HG03520 (cell line): ENCODE data around the gene FAM184A.

Experiments
- ATAC-seq: cut with Tn5 transposase; IDR thresholded peaks from one replicate; pipeline ENCODE4 v1.9.1; 2021; ENCODE audit warnings: mild to moderate bottlenecking, moderate library complexity; ENCODE audit not compliant: unreplicated experiment

Gene FAM184A

DNA sequence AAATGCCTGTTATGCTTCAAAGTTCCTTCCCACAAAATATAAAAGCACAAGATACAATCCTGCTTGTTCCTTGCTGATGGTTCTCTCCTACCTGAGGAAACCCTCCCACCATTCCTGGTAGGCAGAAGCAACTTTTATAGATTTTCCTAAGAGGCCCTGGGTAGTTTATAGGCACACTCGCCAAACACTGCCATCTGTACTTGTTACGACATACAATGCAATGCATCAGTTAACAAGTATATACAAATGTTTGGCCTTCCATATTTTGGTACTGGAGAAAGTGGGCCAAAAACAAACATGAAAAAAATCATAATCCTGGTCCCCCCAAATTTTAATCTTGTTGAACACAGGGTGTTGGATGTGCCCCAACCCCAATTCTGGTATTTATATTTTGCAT is 160.1 kb downstream of the FAM184A start:
- ATAC-seq: no peak

DNA sequence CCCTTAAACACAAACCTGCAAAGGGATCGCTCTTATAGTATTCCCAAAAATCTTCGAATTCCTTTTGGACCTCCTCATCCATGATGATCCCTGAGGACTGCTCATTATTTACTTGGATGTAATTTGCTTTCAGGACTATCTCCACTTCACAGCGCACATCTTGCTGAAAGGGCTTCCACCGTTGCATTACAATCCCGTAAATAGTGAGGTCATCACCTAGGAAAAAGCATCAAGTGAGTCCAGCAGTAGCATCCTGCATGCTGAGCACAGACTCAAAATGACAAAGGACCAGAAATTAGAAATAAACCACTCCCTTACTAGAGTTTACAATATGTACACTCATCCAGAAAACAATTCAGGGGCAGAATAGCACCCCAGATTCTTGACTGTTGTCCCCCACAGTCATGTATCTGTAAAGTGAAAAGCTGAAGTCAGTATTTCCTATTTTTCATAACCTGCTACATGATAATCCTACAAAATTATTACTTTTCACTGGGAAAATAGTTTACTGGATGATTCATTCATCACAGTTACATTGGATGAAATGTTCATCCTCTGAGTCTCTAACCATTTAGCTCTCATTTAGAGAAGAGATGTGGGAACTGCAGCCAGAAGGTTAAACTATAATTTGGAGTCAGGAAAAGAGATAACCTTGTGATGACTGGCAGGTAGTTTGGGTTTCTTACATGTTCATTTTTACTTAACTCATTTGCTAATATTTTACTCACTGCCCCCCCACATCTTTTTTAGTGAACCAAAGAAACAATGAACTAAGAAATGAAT is 160.7 kb downstream of the FAM184A start:
- ATAC-seq: no peak

DNA sequence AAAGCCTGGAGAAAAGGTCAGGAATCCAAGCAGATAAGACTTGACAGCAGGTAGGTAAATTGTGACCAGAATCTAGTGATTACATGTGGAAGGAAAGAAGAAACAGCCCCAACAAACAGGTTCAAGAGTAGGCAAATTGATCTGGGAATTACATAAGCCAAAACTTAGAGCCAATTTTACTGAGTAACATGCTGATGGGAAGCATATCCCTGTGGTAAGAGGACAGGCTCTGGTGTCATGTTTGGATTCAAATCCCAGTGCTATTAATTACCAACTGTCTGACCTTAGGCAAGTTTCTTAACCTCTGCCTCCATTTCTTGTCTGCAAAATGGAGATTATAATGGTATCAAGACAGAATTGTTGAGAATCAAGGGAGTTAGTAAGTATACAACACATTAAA is 163.9 kb downstream of the FAM184A start:
- no peak for ATAC-seq

DNA sequence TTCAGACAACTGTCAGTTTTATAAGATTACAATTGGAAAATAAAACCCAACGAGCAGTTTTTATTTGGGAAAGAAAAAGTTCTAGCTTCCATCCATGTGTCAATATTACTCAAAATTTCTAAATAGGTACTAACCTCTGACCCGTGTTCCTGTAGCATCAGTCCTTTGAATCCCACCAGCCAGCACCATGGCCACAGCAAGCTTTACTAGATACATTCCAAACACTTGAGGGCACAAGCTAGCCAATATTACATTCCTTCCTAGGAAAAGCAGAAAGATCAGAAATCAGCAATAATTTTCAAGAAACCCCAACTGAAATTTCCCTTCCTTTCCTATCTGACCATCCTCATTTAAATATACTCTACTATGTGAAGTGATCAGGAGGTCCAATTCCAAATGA is 165.3 kb downstream of the FAM184A start:
- ATAC-seq: no peak

DNA sequence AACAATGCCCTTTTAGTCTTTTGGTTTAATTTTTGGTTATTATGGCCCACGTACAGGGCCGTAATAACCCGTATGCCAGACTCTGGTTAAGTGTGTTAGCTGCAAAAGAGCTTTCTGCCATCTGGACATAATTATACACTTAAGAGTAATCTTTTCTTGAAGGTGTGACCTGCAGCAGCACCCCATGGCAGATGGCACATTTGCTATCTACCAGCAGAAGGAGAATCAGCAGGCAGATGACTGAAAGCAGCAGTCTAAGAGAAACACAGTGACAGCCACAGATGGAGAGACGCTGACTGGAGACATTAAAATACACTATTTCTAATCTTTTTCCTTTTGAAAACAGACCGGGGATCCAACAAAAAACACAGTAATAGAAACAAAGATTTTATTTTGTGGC is 165.8 kb downstream of the FAM184A start:
- ATAC-seq: no peak
